CD4-positive, CD25-positive, alpha-beta regulatory T cell (primary cell): ENCODE measurements around the gene ZNF212. TPM values are rescaled to one million over a fixed set of nuclear protein-coding genes. Genes with fewer than 3 reads are reported as not detected.

ENCODE experiments used
- ATAC-seq, 2 donors: fragments of 150-1000 bp; cut with Tn5 transposase; one replicate each; pipeline ENCODE4 v1.10.0; 2021; ENCODE audit warnings: low read depth in 2 of 2, moderate number of reproducible peaks in 2 of 2, moderate library complexity in 1 of 2
- DNase-seq, 3 donors: peaks; one replicate each; pipeline versions ENCODE4 v3.0.0 to v3.0.0-alpha.2; 2012 to 2022; ENCODE audit warnings: mixed read lengths in 1 of 3
- H3K27ac ChIP-seq: one replicate; pipeline ENCODE4 v1.7.0; 2013; ENCODE audit warnings: mild to moderate bottlenecking, low read length; ENCODE audit not compliant: insufficient read depth, poor library complexity, severe bottlenecking
- H3K27me3 ChIP-seq: one replicate; pipeline ENCODE4 v1.7.0; 2013; ENCODE audit warnings: low read length; ENCODE audit not compliant: control insufficient read depth, insufficient read depth
- H3K36me3 ChIP-seq: one replicate; pipeline ENCODE4 v1.7.0; 2013; ENCODE audit warnings: mild to moderate bottlenecking, low read length, moderate library complexity; ENCODE audit not compliant: control insufficient read depth, insufficient read depth
- H3K4me1 ChIP-seq: 2 replicates; pipeline ENCODE4 v1.7.0; 2013; ENCODE audit warnings: mild to moderate bottlenecking, low read length; ENCODE audit not compliant: insufficient read depth, control insufficient read depth, poor library complexity, severe bottlenecking
- H3K4me3 ChIP-seq: one replicate; pipeline ENCODE4 v1.7.0; 2013; ENCODE audit warnings: low read depth, mild to moderate bottlenecking, low read length, moderate library complexity
- H3K9me3 ChIP-seq, 2 experiments: 1 replicate in 1 of 2; 2 replicates in 1 of 2; pipeline ENCODE4 v1.7.0; 2013; ENCODE audit warnings: low read length in 2 of 2, mild to moderate bottlenecking in 1 of 2, moderate library complexity in 1 of 2; ENCODE audit not compliant: control insufficient read depth in 2 of 2
- H3K27ac Mint-ChIP-seq, 3 donors: one replicate each; pipeline ENCODE4 v1.8.0; 2020 to 2022; ENCODE audit warnings: mild to moderate bottlenecking in 3 of 3, mixed read lengths in 3 of 3, moderate library complexity in 2 of 3
- H3K27me3 Mint-ChIP-seq: one replicate; pipeline ENCODE4 v1.8.0; 2022; ENCODE audit warnings: mild to moderate bottlenecking, mixed read lengths
- H3K36me3 Mint-ChIP-seq: one replicate; pipeline ENCODE4 v1.8.0; 2020; ENCODE audit warnings: mixed read lengths
- H3K4me1 Mint-ChIP-seq, 4 donors: one replicate each; pipeline ENCODE4 v1.8.0; 2020 to 2022; ENCODE audit warnings: mixed read lengths in 4 of 4, mild to moderate bottlenecking in 1 of 4
- H3K4me3 Mint-ChIP-seq, 4 donors: one replicate each; pipeline ENCODE4 v1.8.0; 2020 to 2022; ENCODE audit warnings: mild to moderate bottlenecking in 4 of 4, mixed read lengths in 4 of 4, moderate library complexity in 3 of 4
- H3K9me3 Mint-ChIP-seq, 7 donors: one replicate each; pipeline ENCODE4 v1.8.0; 2020 to 2022; ENCODE audit warnings: mixed read lengths in 7 of 7, mild to moderate bottlenecking in 3 of 7, moderate library complexity in 2 of 7
- polyA plus RNA-seq, 4 donors: library from polyadenylated mRNA; unstranded; fragments of 300-500 nt; fragmentation: Illumina TruSeq; gene quantifications; one replicate each; pipeline ENCODE4 v1.2.3, GENCODE V29; 2021
- total RNA-seq: library from RNA; stranded (reverse); gene quantifications from one replicate; pipeline ENCODE4 v1.2.3, GENCODE V29; 2022

Gene ZNF212
- total and polyA plus RNA-seq, 5 donors from 2014 or later = 3.3 to 14.2 (median 7.6) TPM

DNA sequence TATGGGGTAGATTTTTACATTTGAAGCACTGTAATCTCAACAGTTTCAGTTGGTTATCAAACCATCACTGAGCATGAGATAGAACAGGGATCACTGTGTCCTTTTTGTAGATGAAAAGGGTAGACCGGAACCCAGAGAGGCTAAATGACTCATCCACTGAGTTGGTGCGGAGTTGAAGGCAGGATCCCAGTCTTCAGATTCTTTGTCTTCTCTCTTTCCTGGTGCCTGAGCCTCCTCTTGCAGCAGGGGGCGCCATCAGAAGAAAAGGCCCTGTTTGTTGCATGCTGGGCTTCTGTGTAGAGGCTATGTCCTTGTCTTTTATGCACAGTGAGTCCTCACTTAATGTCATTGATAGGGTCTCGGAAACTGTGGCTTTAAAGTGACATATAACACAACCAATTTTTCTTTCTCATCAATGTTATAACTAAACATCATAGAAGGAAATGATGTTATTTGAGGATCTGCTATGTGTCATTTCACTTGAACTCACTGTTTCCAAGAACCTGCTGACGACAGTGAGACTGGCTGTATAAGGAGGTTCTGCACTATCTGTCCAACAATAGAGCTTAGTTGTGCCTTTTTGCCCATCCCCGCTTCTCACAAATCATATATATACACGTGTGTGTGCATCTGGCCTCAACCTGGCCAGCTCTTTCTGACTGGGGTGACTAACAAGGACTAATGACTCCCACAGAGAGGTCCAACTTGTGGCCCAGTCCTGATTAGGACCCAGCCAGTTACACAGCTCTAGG lies 29.8 kb upstream of the ZNF212 start:
- no peaks in the 10 kb centered on the region for H3K9me3 Mint-ChIP-seq
- peak overlapping the region; percentile 67 to 92 (median 84) for H3K27ac Mint-ChIP-seq
- peaks cover 59% of the 10 kb centered on the region for H3K36me3 Mint-ChIP-seq
- H3K4me3 ChIP-seq = no peak overlapping the region
- H3K4me1 Mint-ChIP-seq = peaks cover 5 to 13% (median 8%) of the 10 kb centered on the region in 4 donors
- DNase-seq (peak; percentile 46 to 82 (median 60)), ATAC-seq (peak; percentile 79 to 83)
- H3K27ac ChIP-seq = peak overlapping the region; percentile 26
- H3K27me3 Mint-ChIP-seq = no peaks in the 10 kb centered on the region
- peak overlapping the region in 1 of 4 donors; percentile 11 for H3K4me3 Mint-ChIP-seq
- peaks cover 68% of the 10 kb centered on the region for H3K36me3 ChIP-seq
- no peaks in the 10 kb centered on the region for H3K27me3 ChIP-seq
- H3K9me3 ChIP-seq = no peaks in the 10 kb centered on the region
- no peaks in the 10 kb centered on the region for H3K4me1 ChIP-seq

- Mint-ChIP-seq H3K4me1 (peaks cover 5 to 13% (median 8%) of the 10 kb centered on the region in 4 donors), H3K4me3 (peak overlapping the region in 1 of 4 donors; percentile 13), H3K27ac (no peak overlapping the region), H3K27me3 (no peaks in the 10 kb centered on the region), H3K36me3 (peaks cover 57% of the 10 kb centered on the region), H3K9me3 (no peaks in the 10 kb centered on the region)
- no peaks in the 10 kb centered on the region for H3K4me1 ChIP-seq
- H3K27ac ChIP-seq = no peak overlapping the region
- H3K36me3 ChIP-seq = peaks cover 76% of the 10 kb centered on the region
- DNase-seq (no peak), ATAC-seq (no peak)
- no peaks in the 10 kb centered on the region for H3K9me3 ChIP-seq
- H3K27me3 ChIP-seq = no peaks in the 10 kb centered on the region
- H3K4me3 ChIP-seq = no peak overlapping the region
Measured at GRCh38 chr7:149210551-149210950, 28.9 kb upstream of the ZNF212 start.

DNA sequence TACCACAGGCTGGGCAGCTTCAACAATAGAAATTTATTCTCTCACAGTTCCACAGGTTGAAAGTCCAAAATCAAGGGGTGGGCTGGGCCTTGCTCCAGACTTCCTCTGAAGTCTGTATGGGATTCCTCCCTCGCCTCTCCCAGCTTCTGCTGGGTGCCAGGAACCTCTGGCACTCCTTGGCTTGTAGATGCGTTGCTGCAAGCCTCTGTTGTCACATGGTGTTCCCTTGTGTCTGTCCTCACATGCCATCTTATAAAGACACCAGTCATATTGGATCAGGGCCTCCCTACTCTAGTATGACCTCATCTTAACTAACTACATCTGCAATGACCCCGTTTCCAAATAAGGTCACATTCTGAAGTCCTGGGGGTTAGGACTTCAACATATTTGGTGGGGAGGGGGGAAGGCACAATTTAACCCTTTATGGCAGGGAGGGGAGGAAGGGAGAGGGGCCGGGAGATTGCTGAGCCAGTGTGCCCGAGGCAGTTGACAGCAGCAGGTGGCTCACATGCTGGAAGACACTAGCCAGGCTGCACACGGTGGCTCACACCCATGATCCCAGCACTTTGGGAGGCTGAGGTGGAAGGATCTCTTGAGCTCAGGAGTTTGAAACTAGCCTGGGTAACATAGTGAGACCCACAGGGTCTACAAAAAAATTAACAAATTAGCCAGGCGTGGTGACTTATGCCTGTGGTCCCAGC lies 25.3 kb upstream of the ZNF212 start:
- Histone ChIP-seq H3K27ac (no peak overlapping the region), H3K9me3 (no peaks in the 10 kb centered on the region), H3K27me3 (no peaks in the 10 kb centered on the region), H3K4me3 (no peak overlapping the region), H3K36me3 (peaks cover 86% of the 10 kb centered on the region), H3K4me1 (no peaks in the 10 kb centered on the region)
- DNase-seq (no peak), ATAC-seq (no peak)
- peaks cover 6 to 15% (median 7%) of the 10 kb centered on the region in 4 donors for H3K4me1 Mint-ChIP-seq
- H3K9me3 Mint-ChIP-seq = no peaks in the 10 kb centered on the region
- no peaks in the 10 kb centered on the region for H3K27me3 Mint-ChIP-seq
- peak overlapping the region in 1 of 3 donors; percentile 38 for H3K27ac Mint-ChIP-seq
- no peak overlapping the region for H3K4me3 Mint-ChIP-seq
- H3K36me3 Mint-ChIP-seq = peaks cover 54% of the 10 kb centered on the region

GRCh38 chr7:149216402-149216801 lies 23.0 kb upstream of the ZNF212 start:
- H3K9me3 Mint-ChIP-seq = peaks cover 0 to 1% (median 0%) of the 10 kb centered on the region in 7 donors
- H3K4me1 Mint-ChIP-seq = peaks cover 0 to 6% (median 2%) of the 10 kb centered on the region in 4 donors
- Histone ChIP-seq H3K9me3 (no peaks in the 10 kb centered on the region), H3K4me1 (no peaks in the 10 kb centered on the region), H3K4me3 (no peak overlapping the region), H3K27ac (no peak overlapping the region), H3K27me3 (no peaks in the 10 kb centered on the region), H3K36me3 (peaks cover 82% of the 10 kb centered on the region)
- DNase-seq = no peak
- H3K27me3 Mint-ChIP-seq = no peaks in the 10 kb centered on the region
- peak overlapping the region in 1 of 3 donors; percentile 54 for H3K27ac Mint-ChIP-seq
- no peak for ATAC-seq
- no peak overlapping the region for H3K4me3 Mint-ChIP-seq
- H3K36me3 Mint-ChIP-seq = peaks cover 48% of the 10 kb centered on the region

DNA sequence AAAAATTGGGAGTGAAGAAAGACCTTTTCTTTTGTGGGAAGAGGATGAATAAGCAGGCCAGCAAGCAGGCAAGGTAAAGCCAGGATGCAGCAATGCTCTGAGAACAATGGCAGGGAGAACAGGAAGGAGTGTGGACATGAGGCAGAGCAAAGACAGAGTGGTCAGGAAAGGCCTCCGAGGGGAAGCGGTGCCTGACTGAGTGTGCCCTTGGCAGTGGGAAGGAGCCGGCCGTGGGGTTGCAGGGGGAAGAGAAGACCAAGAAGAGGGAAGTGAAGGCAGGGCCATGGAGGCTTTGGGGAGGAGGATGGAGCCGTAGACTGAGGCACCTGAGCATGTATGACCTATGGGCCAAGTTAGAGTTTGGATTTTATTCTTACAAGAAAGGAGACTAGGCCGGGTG lies 21.9 kb upstream of the ZNF212 start:
- no peaks in the 10 kb centered on the region for H3K27me3 ChIP-seq
- ATAC-seq (no peak), DNase-seq (no peak)
- H3K27ac ChIP-seq = no peak overlapping the region
- peaks cover 46% of the 10 kb centered on the region for H3K36me3 Mint-ChIP-seq
- no peak overlapping the region for H3K4me3 ChIP-seq
- no peaks in the 10 kb centered on the region for H3K9me3 ChIP-seq
- H3K27ac Mint-ChIP-seq = peak overlapping the region in 2 of 3 donors; percentile 54 to 81
- H3K4me1 Mint-ChIP-seq = peaks cover 0 to 6% (median 2%) of the 10 kb centered on the region in 4 donors
- peaks cover 0 to 1% (median 0%) of the 10 kb centered on the region in 7 donors for H3K9me3 Mint-ChIP-seq
- peaks cover 72% of the 10 kb centered on the region for H3K36me3 ChIP-seq
- no peaks in the 10 kb centered on the region for H3K27me3 Mint-ChIP-seq
- no peak overlapping the region for H3K4me3 Mint-ChIP-seq
- no peaks in the 10 kb centered on the region for H3K4me1 ChIP-seq

- DNase-seq (no peak), ATAC-seq (no peak)
- peaks cover 0 to 6% (median 2%) of the 10 kb centered on the region in 4 donors for H3K4me1 Mint-ChIP-seq
- no peaks in the 10 kb centered on the region for H3K4me1 ChIP-seq
- H3K4me3 Mint-ChIP-seq = no peak overlapping the region
- no peaks in the 10 kb centered on the region for H3K27me3 ChIP-seq
- H3K9me3 ChIP-seq = no peaks in the 10 kb centered on the region
- H3K36me3 Mint-ChIP-seq = peaks cover 40% of the 10 kb centered on the region
- peaks cover 0 to 1% (median 0%) of the 10 kb centered on the region in 7 donors for H3K9me3 Mint-ChIP-seq
- H3K27ac Mint-ChIP-seq = peak overlapping the region; percentile 8 to 53 (median 15)
- no peak overlapping the region for H3K27ac ChIP-seq
- no peak overlapping the region for H3K4me3 ChIP-seq
- no peaks in the 10 kb centered on the region for H3K27me3 Mint-ChIP-seq
- peaks cover 60% of the 10 kb centered on the region for H3K36me3 ChIP-seq
Measured at GRCh38 chr7:149218469-149219420, 20.7 kb upstream of the ZNF212 start.

DNA sequence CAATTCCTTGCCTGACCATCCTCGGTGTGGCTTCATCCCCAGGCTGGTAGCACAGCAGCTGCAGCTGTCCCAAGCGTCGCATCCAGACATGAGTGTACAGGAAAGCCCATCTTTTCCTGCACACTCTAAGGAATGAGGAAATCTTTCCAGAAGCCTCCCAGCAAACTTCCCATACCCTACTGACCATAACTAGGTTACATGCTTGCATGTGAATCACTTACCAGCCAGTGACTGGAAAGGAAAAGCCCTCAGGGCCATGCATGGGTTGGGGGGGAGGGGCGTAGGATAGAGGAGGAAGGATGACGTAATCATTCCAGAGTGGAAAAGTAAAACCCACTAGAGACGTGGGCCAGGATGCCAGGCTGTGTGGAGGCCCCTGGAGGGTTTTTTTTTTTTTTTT lies 18.9 kb upstream of the ZNF212 start:
- DNase-seq = no peak
- Mint-ChIP-seq H3K4me3 (no peak overlapping the region), H3K27me3 (no peaks in the 10 kb centered on the region), H3K36me3 (peaks cover 38% of the 10 kb centered on the region), H3K9me3 (peaks cover 0 to 1% (median 0%) of the 10 kb centered on the region in 7 donors), H3K4me1 (peaks cover 0 to 6% (median 2%) of the 10 kb centered on the region in 4 donors), H3K27ac (no peak overlapping the region)
- H3K9me3 ChIP-seq = no peaks in the 10 kb centered on the region
- peaks cover 55% of the 10 kb centered on the region for H3K36me3 ChIP-seq
- H3K4me1 ChIP-seq = no peaks in the 10 kb centered on the region
- no peak for ATAC-seq
- no peaks in the 10 kb centered on the region for H3K27me3 ChIP-seq
- H3K27ac ChIP-seq = no peak overlapping the region
- H3K4me3 ChIP-seq = no peak overlapping the region
